Measurements from ENCODE around the gene ZSCAN9.
A peak's percentile ranks its signal among the peaks of the same experiment; 100 is the strongest.

ZSCAN9 gene

GRCh38 chr6:28220257-28221133 is 4.6 kb upstream of the ZSCAN9 start:
- no peak for DNase-seq (ENCODE audit: low read depth)
- no peak for TF ChIP-seq CTCF (conservative IDR thresholded peaks at IDR 0.05; ENCODE audit: low read depth, low read length)
- no peak overlapping the region for H3K4me3 ChIP-seq (ENCODE audit: low read length)

DNA sequence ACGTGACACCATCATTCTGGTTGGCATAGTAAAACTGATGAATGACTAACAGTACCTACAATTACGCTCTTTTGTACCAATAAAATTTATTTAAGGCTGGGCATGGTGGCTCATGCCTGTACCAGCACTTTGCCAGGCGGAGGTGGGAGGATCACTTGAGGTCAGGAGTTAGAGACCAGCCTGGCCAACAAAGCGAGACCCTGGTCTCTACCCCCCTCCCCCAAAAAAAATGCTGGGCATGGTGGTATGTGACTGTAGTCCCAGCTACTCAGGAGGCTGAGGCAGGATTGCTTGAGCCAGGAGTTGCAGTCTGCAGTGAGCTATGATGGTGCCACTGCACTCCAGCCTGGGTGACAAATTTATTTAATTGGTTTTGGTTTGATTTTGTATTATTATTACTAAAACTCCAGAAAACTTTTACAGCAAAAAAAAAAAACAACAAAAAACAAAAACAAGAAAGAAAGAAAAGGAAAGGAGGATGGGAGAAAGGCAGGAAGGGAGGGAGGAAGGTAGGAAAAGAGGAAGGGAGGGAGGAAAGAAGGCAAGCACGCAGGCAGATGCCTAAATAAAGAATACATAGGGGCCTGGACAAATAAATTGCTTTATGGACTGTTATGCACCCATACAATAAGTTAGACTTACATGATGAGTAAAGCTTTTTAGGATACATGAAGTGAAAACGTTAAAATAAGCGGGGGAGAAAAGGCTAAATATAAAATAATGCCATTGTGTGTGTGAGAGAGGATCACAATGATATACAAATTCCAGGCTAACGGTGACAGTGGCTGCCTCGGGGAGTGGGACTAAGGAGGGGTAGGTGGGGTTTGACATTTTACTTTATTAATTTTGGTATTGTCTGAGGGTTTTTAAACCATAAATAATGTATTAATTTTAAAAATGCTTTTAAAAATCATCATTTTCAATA is 682 bp upstream of the ZSCAN9 start:
- no peak for TF ChIP-seq CTCF (conservative IDR thresholded peaks at IDR 0.05; ENCODE audit: low read depth, low read length)
- no peak for DNase-seq (ENCODE audit: low read depth)
- H3K4me3 ChIP-seq (ENCODE audit: low read length): peak overlapping the region; percentile 91

- no peak for TF ChIP-seq CTCF (conservative IDR thresholded peaks at IDR 0.05; ENCODE audit: low read depth, low read length)
- H3K4me3 ChIP-seq (ENCODE audit: low read length): no peak overlapping the region
Observed at GRCh38 chr6:28226460-28226859, 1.4 kb downstream of the ZSCAN9 start.

GRCh38 chr6:28232785-28233184 is 7.7 kb downstream of the ZSCAN9 start:
- no peak for DNase-seq (ENCODE audit: low read depth)
- TF ChIP-seq CTCF (conservative IDR thresholded peaks at IDR 0.05; ENCODE audit: low read depth, low read length): no peak
- no peak overlapping the region for H3K4me3 ChIP-seq (ENCODE audit: low read length)

More at GRCh38 chr6:28226460-28226859, 1.4 kb downstream of the ZSCAN9 start:
- no peak for DNase-seq (ENCODE audit: low read depth)

GRCh38 chr6:28235912-28236452 is 10.9 kb downstream of the ZSCAN9 start:
- no peak for DNase-seq (ENCODE audit: low read depth)
- TF ChIP-seq CTCF (conservative IDR thresholded peaks at IDR 0.05; ENCODE audit: low read depth, low read length): no peak
- H3K4me3 ChIP-seq (ENCODE audit: low read length): no peak overlapping the region

GRCh38 chr6:28239636-28240035 is 14.6 kb downstream of the ZSCAN9 start:
- DNase-seq (ENCODE audit: low read depth): no peak
- TF ChIP-seq CTCF (conservative IDR thresholded peaks at IDR 0.05; ENCODE audit: low read depth, low read length): no peak
- no peak overlapping the region for H3K4me3 ChIP-seq (ENCODE audit: low read length)

Data from retinal pigment epithelial cell (primary cell).